ENCODE measurements around the gene NECTIN1. TPM values are rescaled to one million over a fixed set of nuclear protein-coding genes. Genes with fewer than 3 reads are reported as not detected.
A peak's percentile ranks its signal among the peaks of the same experiment; 100 is the strongest.

NECTIN1 gene
- total and polyA plus RNA-seq, 2 of the 13 experiments (the other 11 are each of a cell fraction or from before 2014, with no cell fraction given) = 3.9 to 7.3 TPM

DNA sequence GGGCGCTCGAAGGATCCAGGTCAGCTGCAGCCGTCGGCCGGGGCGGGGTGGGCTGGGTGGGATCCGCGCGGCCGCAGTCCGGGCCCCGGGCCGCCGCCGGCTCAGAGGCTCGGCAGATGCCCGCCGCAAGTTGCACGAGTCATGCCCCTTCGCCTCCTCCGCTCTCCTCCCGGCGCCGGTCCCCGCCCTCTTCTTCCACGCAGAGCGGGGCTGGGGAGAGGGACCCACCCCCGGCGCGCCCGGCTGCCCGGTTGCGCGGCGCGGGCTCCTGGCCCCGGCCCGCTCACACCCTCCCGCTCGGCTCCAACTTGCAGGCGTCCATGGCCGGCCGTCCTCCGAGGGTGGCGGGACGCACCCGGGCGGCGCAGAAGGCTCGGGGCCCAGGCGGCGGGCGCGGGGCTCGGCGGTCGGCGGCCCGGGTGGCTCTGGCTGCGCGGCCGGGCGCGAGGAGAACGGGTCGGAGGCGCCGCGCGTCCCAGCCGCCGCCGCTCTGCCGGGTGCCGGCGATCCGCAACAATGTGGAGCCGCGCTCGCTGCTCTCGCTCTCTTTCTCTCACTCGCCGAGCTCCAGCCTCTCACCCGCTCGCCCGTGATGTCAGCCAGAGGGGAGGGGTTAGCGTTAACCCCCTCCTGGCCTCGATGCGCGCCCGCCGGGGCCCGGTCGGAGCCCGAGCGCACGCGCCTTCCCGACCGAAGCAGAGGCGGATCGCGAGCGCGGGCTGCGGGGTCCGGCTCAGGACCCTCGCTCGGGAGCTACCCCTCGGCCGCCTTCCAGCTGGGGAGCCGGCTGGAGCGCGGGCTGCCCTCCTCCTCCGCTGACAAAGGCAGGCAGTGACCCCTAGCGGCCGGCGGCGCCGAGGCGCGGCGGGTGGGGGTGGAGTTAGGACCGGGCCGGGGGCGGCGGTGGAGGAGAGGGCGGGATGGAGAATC, at the start of gene NECTIN1 (continued):
- TF ChIP-seq, protein P1, sequence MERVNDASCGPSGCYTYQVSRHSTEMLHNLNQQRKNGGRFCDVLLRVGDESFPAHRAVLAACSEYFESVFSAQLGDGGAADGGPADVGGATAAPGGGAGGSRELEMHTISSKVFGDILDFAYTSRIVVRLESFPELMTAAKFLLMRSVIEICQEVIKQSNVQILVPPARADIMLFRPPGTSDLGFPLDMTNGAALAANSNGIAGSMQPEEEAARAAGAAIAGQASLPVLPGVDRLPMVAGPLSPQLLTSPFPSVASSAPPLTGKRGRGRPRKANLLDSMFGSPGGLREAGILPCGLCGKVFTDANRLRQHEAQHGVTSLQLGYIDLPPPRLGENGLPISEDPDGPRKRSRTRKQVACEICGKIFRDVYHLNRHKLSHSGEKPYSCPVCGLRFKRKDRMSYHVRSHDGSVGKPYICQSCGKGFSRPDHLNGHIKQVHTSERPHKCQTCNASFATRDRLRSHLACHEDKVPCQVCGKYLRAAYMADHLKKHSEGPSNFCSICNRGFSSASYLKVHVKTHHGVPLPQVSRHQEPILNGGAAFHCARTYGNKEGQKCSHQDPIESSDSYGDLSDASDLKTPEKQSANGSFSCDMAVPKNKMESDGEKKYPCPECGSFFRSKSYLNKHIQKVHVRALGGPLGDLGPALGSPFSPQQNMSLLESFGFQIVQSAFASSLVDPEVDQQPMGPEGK (CRISPR knock-in tag; IDR thresholded peaks at IDR 0.05) = peak; percentile 93
- TF ChIP-seq ATF7-NPFF (CRISPR knock-in tag; IDR thresholded peaks at IDR 0.05; ENCODE audit: low read depth) = peak; percentile 38; the same call in 1 of the 2 replicates
- TF ChIP-seq TOE1 (CRISPR knock-in tag; IDR thresholded peaks at IDR 0.05) = no peak
- no peak for TF ChIP-seq TBP (CRISPR knock-in tag; IDR thresholded peaks at IDR 0.05)
- TF ChIP-seq, protein P2, sequence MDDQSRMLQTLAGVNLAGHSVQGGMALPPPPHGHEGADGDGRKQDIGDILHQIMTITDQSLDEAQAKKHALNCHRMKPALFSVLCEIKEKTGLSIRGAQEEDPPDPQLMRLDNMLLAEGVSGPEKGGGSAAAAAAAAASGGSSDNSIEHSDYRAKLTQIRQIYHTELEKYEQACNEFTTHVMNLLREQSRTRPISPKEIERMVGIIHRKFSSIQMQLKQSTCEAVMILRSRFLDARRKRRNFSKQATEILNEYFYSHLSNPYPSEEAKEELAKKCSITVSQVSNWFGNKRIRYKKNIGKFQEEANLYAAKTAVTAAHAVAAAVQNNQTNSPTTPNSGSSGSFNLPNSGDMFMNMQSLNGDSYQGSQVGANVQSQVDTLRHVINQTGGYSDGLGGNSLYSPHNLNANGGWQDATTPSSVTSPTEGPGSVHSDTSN (CRISPR knock-in tag; IDR thresholded peaks at IDR 0.05; ENCODE audit: borderline replicate concordance) = no peak
- TF ChIP-seq HDAC6 (IDR thresholded peaks at IDR 0.05; ENCODE audit: low read depth, low read length) = no peak
- TF ChIP-seq ZNF234 (CRISPR knock-in tag; conservative IDR thresholded peaks at IDR 0.05) = 0 out of 2 replicates have a peak, but pooled peaks have one; percentile 52
- peak; percentile 67 for TF ChIP-seq POLR2AphosphoS5 (IDR thresholded peaks at IDR 0.05; ENCODE audit: low read depth, low read length)
- TF ChIP-seq, protein P3, sequence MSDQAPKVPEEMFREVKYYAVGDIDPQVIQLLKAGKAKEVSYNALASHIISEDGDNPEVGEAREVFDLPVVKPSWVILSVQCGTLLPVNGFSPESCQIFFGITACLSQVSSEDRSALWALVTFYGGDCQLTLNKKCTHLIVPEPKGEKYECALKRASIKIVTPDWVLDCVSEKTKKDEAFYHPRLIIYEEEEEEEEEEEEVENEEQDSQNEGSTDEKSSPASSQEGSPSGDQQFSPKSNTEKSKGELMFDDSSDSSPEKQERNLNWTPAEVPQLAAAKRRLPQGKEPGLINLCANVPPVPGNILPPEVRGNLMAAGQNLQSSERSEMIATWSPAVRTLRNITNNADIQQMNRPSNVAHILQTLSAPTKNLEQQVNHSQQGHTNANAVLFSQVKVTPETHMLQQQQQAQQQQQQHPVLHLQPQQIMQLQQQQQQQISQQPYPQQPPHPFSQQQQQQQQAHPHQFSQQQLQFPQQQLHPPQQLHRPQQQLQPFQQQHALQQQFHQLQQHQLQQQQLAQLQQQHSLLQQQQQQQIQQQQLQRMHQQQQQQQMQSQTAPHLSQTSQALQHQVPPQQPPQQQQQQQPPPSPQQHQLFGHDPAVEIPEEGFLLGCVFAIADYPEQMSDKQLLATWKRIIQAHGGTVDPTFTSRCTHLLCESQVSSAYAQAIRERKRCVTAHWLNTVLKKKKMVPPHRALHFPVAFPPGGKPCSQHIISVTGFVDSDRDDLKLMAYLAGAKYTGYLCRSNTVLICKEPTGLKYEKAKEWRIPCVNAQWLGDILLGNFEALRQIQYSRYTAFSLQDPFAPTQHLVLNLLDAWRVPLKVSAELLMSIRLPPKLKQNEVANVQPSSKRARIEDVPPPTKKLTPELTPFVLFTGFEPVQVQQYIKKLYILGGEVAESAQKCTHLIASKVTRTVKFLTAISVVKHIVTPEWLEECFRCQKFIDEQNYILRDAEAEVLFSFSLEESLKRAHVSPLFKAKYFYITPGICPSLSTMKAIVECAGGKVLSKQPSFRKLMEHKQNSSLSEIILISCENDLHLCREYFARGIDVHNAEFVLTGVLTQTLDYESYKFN (CRISPR knock-in tag; conservative IDR thresholded peaks at IDR 0.05) = peak; percentile 53
- TF ChIP-seq PCBP2 (optimal IDR thresholded peaks at IDR 0.05; ENCODE audit: low read depth, low read length, poor library complexity, severe bottlenecking) = no peak
- TF ChIP-seq TRIM24 (CRISPR knock-in tag; IDR thresholded peaks at IDR 0.05) = no peak
- TF ChIP-seq, protein P4, sequence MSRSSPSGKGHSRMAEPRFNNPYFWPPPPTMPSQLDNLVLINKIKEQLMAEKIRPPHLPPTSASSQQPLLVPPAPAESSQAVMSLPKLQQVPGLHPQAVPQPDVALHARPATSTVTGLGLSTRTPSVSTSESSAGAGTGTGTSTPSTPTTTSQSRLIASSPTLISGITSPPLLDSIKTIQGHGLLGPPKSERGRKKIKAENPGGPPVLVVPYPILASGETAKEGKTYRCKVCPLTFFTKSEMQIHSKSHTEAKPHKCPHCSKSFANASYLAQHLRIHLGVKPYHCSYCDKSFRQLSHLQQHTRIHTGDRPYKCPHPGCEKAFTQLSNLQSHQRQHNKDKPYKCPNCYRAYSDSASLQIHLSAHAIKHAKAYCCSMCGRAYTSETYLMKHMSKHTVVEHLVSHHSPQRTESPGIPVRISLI (CRISPR knock-in tag; IDR thresholded peaks at IDR 0.05; ENCODE audit: borderline replicate concordance) = peak; percentile 57; the same call in 1 of the 2 replicates
- TF ChIP-seq, protein P5, sequence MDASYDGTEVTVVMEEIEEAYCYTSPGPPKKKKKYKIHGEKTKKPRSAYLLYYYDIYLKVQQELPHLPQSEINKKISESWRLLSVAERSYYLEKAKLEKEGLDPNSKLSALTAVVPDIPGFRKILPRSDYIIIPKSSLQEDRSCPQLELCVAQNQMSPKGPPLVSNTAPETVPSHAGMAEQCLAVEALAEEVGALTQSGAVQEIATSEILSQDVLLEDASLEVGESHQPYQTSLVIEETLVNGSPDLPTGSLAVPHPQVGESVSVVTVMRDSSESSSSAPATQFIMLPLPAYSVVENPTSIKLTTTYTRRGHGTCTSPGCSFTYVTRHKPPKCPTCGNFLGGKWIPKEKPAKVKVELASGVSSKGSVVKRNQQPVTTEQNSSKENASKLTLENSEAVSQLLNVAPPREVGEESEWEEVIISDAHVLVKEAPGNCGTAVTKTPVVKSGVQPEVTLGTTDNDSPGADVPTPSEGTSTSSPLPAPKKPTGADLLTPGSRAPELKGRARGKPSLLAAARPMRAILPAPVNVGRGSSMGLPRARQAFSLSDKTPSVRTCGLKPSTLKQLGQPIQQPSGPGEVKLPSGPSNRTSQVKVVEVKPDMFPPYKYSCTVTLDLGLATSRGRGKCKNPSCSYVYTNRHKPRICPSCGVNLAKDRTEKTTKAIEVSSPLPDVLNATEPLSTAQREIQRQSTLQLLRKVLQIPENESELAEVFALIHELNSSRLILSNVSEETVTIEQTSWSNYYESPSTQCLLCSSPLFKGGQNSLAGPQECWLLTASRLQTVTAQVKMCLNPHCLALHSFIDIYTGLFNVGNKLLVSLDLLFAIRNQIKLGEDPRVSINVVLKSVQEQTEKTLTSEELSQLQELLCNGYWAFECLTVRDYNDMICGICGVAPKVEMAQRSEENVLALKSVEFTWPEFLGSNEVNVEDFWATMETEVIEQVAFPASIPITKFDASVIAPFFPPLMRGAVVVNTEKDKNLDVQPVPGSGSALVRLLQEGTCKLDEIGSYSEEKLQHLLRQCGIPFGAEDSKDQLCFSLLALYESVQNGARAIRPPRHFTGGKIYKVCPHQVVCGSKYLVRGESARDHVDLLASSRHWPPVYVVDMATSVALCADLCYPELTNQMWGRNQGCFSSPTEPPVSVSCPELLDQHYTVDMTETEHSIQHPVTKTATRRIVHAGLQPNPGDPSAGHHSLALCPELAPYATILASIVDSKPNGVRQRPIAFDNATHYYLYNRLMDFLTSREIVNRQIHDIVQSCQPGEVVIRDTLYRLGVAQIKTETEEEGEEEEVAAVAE (CRISPR knock-in tag; IDR thresholded peaks at IDR 0.05; ENCODE audit: borderline replicate concordance) = no peak
- TF ChIP-seq NAIF1 (CRISPR knock-in tag; IDR thresholded peaks at IDR 0.05; ENCODE audit: borderline replicate concordance) = no peak

Measured in HepG2 (cell line).